Activated CD4-positive, alpha-beta memory T cell treated with anti-CD3 and anti-CD28 coated beads, Interleukin-2, amount 10 ng/mL, durations not matched to agents 7 days and 5 days (primary cell): ENCODE data around the gene TMEM132D. TPM values are rescaled to one million over a fixed set of nuclear protein-coding genes. Genes with fewer than 3 reads are reported as not detected.

ENCODE experiments used
- CTCF ChIA-PET: fragments of 350-600 bp; sonication (Branson Sonifier 250); formaldehyde crosslinking; loops from one replicate; lab custom pipeline; 2021; ENCODE audit warnings: antibody characterized with exemption, inconsistent platforms; lab: Charles Lee
- POLR2A ChIA-PET: fragments of 350-600 bp; sonication (Branson Sonifier 250); formaldehyde crosslinking; loops from one replicate; lab custom pipeline; 2021; ENCODE audit warnings: antibody characterized with exemption; lab: Charles Lee
- DNase-seq: peaks from one replicate; pipeline ENCODE4 v3.0.0-alpha.2; 2020
- H3K27ac Mint-ChIP-seq: one replicate; pipeline ENCODE4 v1.8.0; 2021; ENCODE audit warnings: mild to moderate bottlenecking, mixed read lengths
- H3K27me3 Mint-ChIP-seq: one replicate; pipeline ENCODE4 v1.8.0; 2021; ENCODE audit warnings: mixed read lengths
- H3K36me3 Mint-ChIP-seq: one replicate; pipeline ENCODE4 v1.8.0; 2021; ENCODE audit warnings: low read depth, mixed read lengths
- H3K4me1 Mint-ChIP-seq: one replicate; pipeline ENCODE4 v1.8.0; 2021; ENCODE audit warnings: mixed read lengths
- H3K4me3 Mint-ChIP-seq: one replicate; pipeline ENCODE4 v1.8.0; 2021; ENCODE audit warnings: mild to moderate bottlenecking, mixed read lengths
- H3K9me3 Mint-ChIP-seq: one replicate; pipeline ENCODE4 v1.8.0; 2021; ENCODE audit warnings: mixed read lengths
- total RNA-seq, 2 experiments: library from RNA; stranded (reverse); gene quantifications; one replicate each; pipeline ENCODE4 v1.2.3, GENCODE V29; 2021

TMEM132D gene
- not detected for total RNA-seq

DNA sequence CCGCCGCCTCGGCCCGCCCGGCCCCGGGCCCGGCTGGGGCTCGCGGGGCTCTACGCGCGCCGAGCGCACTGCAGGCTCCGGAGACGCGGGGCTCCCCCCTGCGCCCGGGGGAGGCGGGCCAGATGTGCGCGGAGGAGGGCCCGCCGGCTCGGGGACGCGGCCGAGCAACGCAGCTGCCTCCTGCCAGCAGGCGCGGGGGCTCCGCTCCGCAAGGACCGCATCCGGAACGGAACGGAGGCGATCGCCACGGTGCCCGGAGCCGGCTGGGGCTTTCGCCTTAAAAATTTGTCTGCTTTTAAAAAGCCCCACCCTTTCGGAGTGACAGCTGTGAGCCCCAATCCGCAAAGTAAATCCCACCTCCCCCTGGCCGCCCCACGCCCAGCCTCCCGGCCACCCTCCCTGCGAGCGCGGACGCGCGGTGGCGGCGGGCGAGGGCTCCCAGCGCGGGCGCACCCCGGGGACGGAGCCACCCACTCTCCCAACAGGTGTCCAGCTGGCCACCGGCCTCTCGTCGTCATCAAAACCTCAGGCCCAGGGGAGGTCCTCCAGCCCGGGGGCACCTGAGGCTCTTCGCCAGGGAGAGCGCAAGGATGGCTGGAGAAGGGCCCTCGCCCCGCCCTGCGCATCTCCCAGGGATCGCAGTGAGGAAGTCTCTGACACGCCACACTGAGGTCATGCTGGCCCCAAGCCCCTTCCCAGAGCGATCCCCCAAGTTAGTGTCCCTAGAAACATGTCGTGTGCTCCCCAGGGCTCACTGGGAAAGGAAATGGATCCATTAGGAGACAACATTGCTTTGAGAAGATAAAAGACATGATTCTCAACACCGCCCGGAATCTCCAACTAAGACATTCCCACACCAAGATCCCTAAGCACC, at the start of gene TMEM132D:
TMEM132D (minus strand) TSS at position 70 of the 874 bp plus-strand sequence.
- Mint-ChIP-seq H3K36me3 (peaks cover 4% of the 10 kb centered on the region), H3K27me3 (peaks cover 18% of the 10 kb centered on the region), H3K9me3 (no peaks in the 10 kb centered on the region), H3K4me1 (no peaks in the 10 kb centered on the region), H3K4me3 (no peak within 1 kb of the TSS), H3K27ac (no peak within 1 kb of the TSS)
- POLR2A ChIA-PET, result no interaction called here
- DNase-seq, result no peak
- CTCF ChIA-PET, result no interaction called here

DNA sequence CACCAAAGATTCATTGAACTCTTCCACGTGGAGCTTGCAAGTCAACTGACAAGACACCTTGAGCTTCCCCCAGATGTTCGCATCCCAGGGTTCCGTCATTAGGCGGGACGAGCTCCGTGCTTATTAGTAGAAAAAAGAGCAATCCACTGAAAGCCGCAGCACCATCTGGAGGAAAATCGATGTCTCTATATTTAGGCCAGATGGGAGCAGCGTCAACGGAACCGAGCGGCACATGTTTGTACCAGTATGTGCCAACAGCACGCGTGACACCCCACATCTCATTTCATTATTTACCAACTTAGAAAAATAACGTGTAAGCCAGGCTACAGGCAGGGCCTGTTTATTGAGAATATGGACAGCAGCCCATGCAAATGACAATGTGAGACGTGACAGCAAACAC, 45.8 kb upstream of the TMEM132D start:
- Mint-ChIP-seq H3K4me1 (no peaks in the 10 kb centered on the region), H3K9me3 (peaks cover 5% of the 10 kb centered on the region), H3K4me3 (no peak overlapping the region), H3K36me3 (no peaks in the 10 kb centered on the region), H3K27me3 (no peaks in the 10 kb centered on the region), H3K27ac (no peak overlapping the region)
- ChIA-PET CTCF (no interaction called here), POLR2A (no interaction called here)
- no peak for DNase-seq

- POLR2A ChIA-PET, result no interaction called here
- Mint-ChIP-seq H3K4me1 (no peaks in the 10 kb centered on the region), H3K27me3 (no peaks in the 10 kb centered on the region), H3K27ac (no peak overlapping the region), H3K4me3 (no peak overlapping the region), H3K36me3 (no peaks in the 10 kb centered on the region), H3K9me3 (peaks cover 15% of the 10 kb centered on the region)
- CTCF ChIA-PET, result no interaction called here
- DNase-seq, result no peak
Measured at GRCh38 chr12:129941618-129942017, 37.8 kb upstream of the TMEM132D start.

DNA sequence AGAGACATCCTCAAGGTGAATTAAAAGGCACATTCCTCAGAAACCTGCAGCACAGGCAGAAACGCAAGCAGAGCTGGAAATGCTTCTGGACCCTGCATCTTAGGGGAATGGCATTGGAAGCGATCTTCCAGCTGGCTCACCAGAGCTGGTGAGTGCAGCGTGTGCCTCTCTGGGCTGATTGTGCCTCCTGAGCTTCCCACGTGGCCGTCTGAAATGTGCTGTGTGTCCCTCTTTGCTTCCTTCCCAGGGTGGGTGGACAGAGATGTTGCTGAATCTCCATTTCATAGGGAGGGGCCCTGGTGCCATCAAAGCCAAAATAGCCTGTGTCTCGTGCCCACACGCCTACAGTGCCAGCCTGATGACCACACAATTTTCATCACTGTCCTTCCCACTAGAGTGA, 34.3 kb upstream of the TMEM132D start:
- no peak for DNase-seq
- Mint-ChIP-seq H3K4me3 (no peak overlapping the region), H3K4me1 (no peaks in the 10 kb centered on the region), H3K27ac (no peak overlapping the region), H3K27me3 (no peaks in the 10 kb centered on the region), H3K9me3 (peaks cover 26% of the 10 kb centered on the region), H3K36me3 (no peaks in the 10 kb centered on the region)
- ChIA-PET POLR2A (no interaction called here), CTCF (no interaction called here)

DNA sequence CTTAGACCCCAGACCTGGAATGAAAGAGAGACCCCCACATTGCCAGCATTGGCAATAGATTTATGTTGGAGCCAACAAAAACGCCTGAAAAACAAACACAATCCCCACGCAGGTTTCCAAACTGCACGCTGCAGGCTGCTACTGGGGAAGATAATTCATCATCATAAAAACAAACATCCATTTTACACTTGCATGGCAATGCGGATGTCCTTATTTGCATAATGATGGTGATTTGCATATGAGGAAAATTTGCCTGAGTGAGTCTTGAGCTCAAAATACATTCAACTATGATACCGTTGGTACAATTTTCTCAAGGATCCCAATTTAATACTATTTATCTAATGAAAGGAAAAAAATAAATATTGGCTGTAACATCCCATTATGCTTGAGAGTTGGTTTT, 33.6 kb upstream of the TMEM132D start:
- H3K27ac Mint-ChIP-seq, result no peak overlapping the region
- no peaks in the 10 kb centered on the region for H3K4me1 Mint-ChIP-seq
- no peak for DNase-seq
- ChIA-PET CTCF (no interaction called here), POLR2A (no interaction called here)
- no peaks in the 10 kb centered on the region for H3K27me3 Mint-ChIP-seq
- H3K4me3 Mint-ChIP-seq, result no peak overlapping the region
- H3K9me3 Mint-ChIP-seq, result peaks cover 26% of the 10 kb centered on the region
- H3K36me3 Mint-ChIP-seq, result no peaks in the 10 kb centered on the region

DNA sequence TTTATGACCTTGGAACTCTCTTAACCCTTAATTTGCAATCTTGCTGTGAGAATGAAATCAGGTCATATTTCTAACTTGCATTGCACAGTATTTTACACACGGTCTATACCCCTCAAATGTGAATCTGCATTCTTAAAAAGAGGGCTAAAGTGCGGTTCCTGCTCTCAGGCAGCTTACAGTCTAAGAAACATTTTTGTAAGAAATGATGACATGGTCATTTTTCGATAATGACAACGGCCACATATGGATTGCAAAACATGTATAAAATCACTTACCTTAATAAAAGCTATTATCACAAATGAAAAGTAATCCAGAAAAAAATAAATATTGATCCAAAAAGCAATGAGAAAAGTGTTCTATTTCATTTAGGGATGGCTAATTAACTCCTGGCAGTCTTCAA, 24.8 kb upstream of the TMEM132D start:
- Mint-ChIP-seq H3K9me3 (peaks cover 15% of the 10 kb centered on the region), H3K4me3 (no peak overlapping the region), H3K27ac (no peak overlapping the region), H3K36me3 (no peaks in the 10 kb centered on the region), H3K4me1 (no peaks in the 10 kb centered on the region), H3K27me3 (no peaks in the 10 kb centered on the region)
- ChIA-PET CTCF (no interaction called here), POLR2A (no interaction called here)
- no peak for DNase-seq

- no peak for DNase-seq
- H3K4me3 Mint-ChIP-seq, result no peak overlapping the region
- CTCF ChIA-PET, result no interaction called here
- no peaks in the 10 kb centered on the region for H3K27me3 Mint-ChIP-seq
- POLR2A ChIA-PET, result no interaction called here
- peaks cover 14% of the 10 kb centered on the region for H3K9me3 Mint-ChIP-seq
- no peak overlapping the region for H3K27ac Mint-ChIP-seq
- H3K4me1 Mint-ChIP-seq, result no peaks in the 10 kb centered on the region
- H3K36me3 Mint-ChIP-seq, result no peaks in the 10 kb centered on the region
Measured at GRCh38 chr12:129927316-129927900, 23.6 kb upstream of the TMEM132D start.

DNA sequence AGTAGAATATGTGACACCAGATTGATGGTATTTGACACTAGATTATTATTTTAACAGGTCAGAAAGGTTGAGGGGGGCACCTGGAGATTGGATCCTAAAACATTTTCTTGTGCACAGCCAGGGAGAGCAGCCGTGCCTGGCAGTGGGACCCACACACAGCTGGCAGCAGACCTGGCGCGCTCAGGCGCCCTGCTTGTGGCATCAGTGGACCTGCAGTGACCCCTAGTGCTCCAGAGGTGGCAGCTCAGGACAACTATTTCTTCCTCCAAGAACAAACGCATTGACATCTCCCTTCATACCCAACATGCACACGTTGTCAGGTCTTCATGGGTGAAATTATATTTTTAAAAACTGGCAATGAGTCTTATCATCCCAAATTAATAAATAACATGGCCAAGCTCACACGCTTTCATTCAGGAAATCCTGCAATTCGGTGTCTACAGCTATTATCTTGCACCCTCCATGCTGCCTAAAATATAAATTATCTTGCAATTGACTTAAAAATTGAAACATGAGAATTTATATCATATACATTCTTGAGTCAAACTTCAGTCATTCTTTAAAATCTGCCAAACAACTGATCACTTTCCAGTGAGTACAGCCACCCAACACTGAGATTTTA, 7.7 kb upstream of the TMEM132D start:
- H3K27me3 Mint-ChIP-seq, result no peaks in the 10 kb centered on the region
- POLR2A ChIA-PET, result no interaction called here
- no peak for DNase-seq
- H3K9me3 Mint-ChIP-seq, result peaks cover 3% of the 10 kb centered on the region
- H3K4me3 Mint-ChIP-seq, result no peak overlapping the region
- H3K27ac Mint-ChIP-seq, result no peak overlapping the region
- CTCF ChIA-PET, result interaction anchor here (0.7 to 1.8 kb wide), 3 partner anchors 718 to 1282 kb away, joined by 3 to 5 read pairs (median 3); no protein-coding TSS in a partner anchor
- no peaks in the 10 kb centered on the region for H3K4me1 Mint-ChIP-seq
- H3K36me3 Mint-ChIP-seq, result no peaks in the 10 kb centered on the region

DNA sequence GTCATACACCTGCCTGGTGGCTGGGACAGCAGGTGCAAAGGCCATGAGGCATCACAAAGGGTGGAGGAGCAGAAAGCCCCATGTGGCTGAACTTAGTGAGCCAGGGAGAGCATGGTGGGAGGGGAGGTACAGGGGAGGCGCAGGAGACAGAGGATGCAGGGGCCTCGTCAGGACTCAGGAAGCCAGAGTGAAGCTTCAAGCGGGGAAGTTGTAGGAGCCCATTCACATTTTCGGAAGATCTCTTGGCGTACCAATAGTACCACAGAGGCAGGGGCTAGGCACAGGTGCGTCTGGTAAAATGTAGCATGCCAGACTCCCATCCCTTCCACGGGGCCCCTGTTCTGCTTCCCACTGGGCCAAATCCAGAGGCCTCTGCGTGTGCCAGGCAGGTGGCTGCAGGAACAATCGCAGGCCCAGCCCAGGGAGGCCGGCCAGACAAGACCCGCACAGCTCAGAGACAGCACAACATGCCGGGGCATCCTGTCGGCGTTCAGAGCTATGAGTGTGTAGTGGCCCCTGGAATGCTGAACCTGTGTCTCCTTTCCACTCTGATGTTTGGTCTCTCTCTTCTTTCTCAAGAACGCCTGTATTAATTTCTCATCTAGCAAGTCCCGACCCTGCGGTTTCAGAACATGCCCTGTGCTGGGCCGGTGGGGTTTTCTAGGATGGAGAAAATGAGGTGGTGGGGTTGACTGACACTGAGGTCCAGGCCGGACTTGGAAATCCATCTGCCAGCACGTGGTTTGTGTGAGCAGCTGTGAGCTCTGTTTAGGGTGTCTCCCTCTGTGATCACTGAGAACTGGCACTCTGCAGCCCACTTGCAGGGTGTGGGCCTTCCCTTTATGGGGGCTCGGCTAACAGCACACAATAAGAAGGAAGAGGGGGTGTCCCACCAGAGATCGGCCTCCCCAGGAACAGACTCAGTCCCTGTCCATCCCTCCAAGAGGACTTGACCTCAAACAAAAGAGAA, 5.5 kb upstream of the TMEM132D start:
- peaks cover 4% of the 10 kb centered on the region for H3K36me3 Mint-ChIP-seq
- POLR2A ChIA-PET, result no interaction called here
- no peak overlapping the region for H3K27ac Mint-ChIP-seq
- CTCF ChIA-PET, result no interaction called here
- H3K4me1 Mint-ChIP-seq, result no peaks in the 10 kb centered on the region
- peaks cover 7% of the 10 kb centered on the region for H3K27me3 Mint-ChIP-seq
- H3K9me3 Mint-ChIP-seq, result no peaks in the 10 kb centered on the region
- no peak for DNase-seq
- H3K4me3 Mint-ChIP-seq, result no peak overlapping the region

GRCh38 chr12:129903092-129903945, 506 bp downstream of the TMEM132D start:
- CTCF ChIA-PET, result no interaction called here
- POLR2A ChIA-PET, result no interaction called here
- Mint-ChIP-seq H3K27me3 (peaks cover 18% of the 10 kb centered on the region), H3K4me1 (no peaks in the 10 kb centered on the region), H3K36me3 (peaks cover 4% of the 10 kb centered on the region), H3K4me3 (no peak overlapping the region), H3K9me3 (no peaks in the 10 kb centered on the region), H3K27ac (no peak overlapping the region)
- no peak for DNase-seq

GRCh38 chr12:129902371-129903091, 1.3 kb downstream of the TMEM132D start:
- H3K4me1 Mint-ChIP-seq, result no peaks in the 10 kb centered on the region
- H3K4me3 Mint-ChIP-seq, result no peak overlapping the region

More at GRCh38 chr12:129902371-129903091, 1.3 kb downstream of the TMEM132D start:
- Mint-ChIP-seq H3K27ac (no peak overlapping the region), H3K36me3 (peaks cover 4% of the 10 kb centered on the region), H3K9me3 (no peaks in the 10 kb centered on the region), H3K27me3 (peaks cover 18% of the 10 kb centered on the region)
- ChIA-PET CTCF (no interaction called here), POLR2A (no interaction called here)
- no peak for DNase-seq
